Head of caudate nucleus (tissue), 42 donors: ENCODE results near the gene NAA80.

ENCODE experiments used
- DNase-seq, 42 donors: peaks; one replicate each; pipeline versions ENCODE4 v3.0.0 to v3.0.0-alpha.2; 2020 to 2021; ENCODE audit warnings: mixed read lengths in 7 of 42
- intact Hi-C: fragments of 100-400 bp; cut with DNase I; formaldehyde crosslinking; loops from one replicate; pipeline ENCODE4 v1.15.0; 2022

Gene NAA80, protein sequence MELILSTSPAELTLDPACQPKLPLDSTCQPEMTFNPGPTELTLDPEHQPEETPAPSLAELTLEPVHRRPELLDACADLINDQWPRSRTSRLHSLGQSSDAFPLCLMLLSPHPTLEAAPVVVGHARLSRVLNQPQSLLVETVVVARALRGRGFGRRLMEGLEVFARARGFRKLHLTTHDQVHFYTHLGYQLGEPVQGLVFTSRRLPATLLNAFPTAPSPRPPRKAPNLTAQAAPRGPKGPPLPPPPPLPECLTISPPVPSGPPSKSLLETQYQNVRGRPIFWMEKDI

DNA sequence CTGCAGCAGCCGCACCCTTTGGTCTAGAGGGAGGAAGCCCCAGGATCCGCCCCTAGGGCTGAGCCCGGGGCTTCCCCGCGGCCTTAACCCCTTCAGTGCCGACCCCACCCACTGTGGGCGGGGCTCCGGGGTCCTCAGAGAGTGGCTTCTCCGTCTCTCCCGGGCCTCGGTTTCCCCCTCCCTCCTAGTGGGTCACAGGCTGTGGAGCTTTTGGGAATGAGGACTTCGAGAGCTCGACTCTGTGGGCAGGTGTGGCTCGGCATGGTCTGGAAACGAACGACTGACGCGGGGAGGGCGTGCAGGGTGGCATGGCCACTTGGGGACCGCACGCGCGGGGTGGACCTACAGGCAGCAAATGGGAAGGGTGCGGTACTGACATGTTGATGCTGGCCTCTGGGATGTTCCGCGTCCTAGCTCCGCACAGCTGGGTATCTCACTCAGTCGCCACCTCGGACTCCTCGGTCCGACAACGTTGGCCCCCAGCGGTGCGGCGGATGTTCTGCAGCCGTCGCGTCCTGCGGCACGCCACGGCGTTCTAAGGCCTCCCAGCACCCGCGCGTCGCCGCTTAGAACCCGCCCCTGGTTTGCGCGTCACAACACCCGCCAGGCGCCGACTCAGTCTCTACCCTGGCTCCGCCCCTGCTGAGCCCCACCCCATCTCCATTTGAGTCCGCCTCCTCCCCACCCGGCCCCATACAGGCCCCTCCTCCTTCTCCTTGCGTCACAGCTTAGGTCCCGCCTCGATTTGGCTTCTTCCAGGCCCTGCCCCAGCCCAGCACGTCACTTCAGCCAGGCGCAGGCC lies at the start of gene NAA80, which contains the start of gene HYAL3:
Gene NAA80, minus strand, starts transcription at position 570 of the 802 bp plus-strand sequence. CDS start 1,942 bp downstream, outside the sequence.
Gene HYAL3, minus strand, starts transcription at position 570 of the 802 bp plus-strand sequence. CDS start 3,803 bp downstream, outside the sequence.
- intact Hi-C loops, result no loop called here
- DNase-seq, result peak; percentile 98 to 100 (median 100)

DNA sequence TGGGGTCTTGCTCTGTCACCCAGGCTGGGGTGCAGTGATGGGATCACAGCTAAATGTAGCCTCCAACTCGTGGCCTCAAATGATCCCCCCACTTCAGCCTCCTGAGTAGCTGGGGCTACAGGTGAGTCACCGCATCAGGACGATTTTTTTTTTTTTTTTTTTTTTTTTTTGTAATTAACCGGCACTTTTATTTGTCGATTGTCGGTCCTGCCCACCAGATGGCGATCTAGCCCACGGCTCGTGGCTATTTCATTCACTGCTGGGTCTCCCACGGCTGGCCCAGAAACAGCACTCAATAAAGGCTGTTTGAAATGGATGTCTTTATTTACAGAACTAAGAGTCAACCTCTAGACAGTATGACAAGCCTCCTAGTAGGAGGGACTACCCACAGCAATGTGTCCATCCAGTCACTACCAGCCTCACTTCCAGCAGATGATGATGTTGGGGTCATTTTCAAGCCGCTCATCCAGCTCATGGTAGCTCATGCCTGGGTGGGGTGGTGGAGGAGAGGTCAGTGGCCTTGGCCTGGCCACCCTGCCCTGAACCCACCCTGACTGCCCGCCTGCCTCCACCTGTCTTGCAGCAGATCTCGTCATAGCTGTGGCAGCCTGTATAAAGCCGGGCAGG lies 48.1 kb upstream of the NAA80 start:
- peak; percentile 45 to 88 (median 70) for DNase-seq
- intact Hi-C loops, result loop anchor here (5.0 kb wide), 1 partner anchor 195 kb away; no protein-coding TSS in a partner anchor

DNA sequence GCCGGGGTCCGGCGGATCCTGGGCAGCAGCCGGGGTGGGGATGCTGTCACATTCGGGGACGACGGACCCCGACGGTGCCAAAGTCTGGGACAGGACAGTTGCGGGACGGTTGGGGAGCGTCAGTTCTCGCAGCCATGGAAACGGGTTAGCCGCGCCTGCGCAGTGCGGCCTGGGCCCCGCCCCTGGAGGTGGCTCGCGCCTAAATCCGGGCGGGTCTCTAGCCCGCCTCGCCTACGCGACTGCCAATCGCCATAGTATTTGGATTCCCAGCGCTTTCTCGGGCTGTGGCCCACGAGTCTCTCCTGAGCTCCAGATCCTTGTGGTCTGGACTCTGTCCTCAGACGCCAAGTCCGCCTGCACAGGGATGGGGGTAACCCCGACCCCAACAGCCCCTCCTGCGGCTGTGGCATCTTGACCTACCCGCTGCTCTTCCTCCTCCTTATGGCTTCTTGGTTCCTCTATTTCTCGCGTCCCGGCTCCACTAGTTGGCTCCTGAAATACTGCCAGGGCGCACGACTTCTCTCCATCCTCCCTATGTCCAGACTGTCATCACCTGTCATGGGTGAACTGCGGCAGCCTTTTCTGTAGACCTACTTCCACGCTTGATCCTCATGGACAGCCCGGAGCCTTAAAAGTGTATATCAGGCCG lies 46.5 kb upstream of the NAA80 start, which contains the start of gene ZMYND10:
Gene ZMYND10, minus strand, starts transcription at position 147 of the 649 bp plus-strand sequence. CDS start 153 bp downstream, outside the sequence.
- DNase-seq, result peak; percentile 33 to 87 (median 71)
- intact Hi-C loops, result loop anchor here (5.0 kb wide), 1 partner anchor 197 kb away; no protein-coding TSS in a partner anchor

DNA sequence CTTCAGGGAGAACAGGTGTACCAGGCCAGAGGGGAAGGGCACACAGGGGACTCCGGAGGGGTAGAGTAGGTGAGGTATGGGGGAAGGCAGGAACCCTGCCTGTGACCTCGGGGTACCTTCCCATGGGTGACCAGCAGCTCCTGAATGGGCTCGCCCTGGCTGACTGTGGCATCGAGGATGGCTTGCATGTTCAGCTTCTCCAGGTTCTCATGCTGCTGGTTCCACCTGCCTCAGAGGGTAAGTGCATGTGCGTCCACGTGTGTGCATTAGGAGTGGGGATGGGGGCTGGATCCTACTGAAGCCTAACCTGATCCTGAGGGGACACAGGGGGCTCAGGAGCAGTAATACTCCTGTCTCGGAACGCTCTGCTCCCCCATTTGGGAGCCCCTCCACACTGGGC lies 45.8 kb upstream of the NAA80 start:
- no peak for DNase-seq
- intact Hi-C loops, result loop anchor here (5.0 kb wide), 1 partner anchor 197 kb away; no protein-coding TSS in a partner anchor

DNA sequence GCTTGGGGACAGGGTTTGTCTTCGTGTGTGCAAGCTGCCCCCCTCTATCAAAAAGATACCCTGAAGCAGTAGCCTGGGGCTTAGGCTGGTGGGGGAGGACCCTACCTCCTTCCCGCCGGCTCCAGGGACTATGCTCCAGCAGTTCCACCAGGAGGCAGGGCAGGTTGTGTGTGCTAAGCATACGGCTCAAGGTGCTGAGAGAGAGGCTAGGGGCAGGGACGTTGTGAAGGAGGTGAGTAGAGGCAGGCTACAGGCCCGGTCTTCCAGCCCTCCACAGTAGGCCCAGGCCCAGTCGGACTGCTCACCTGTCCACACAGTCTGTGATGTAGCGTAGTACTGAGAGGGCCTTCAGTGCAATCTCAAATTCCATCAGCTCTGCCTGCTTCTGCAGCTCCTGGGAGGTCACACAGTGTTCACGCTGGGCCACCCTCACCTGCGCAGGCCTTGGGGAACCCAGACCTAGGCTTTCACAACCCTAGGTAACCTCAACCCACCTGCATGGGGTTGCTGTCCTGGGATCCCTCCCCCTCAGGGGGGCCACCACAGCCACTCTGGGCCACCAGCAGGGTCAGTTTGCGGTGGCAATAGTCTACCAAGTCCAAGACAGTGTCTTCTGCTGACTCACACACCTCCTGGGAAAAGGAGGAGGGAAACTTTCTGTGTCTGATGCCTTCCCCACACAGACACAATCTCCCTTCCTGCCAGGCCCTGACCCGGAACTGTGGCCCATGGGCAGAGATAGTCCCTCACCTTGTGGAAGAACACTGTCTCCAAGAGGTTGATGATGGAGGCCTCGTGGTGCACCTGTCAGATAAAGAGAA lies 43.8 kb upstream of the NAA80 start:
- intact Hi-C loops, result no loop called here
- no peak for DNase-seq

DNA sequence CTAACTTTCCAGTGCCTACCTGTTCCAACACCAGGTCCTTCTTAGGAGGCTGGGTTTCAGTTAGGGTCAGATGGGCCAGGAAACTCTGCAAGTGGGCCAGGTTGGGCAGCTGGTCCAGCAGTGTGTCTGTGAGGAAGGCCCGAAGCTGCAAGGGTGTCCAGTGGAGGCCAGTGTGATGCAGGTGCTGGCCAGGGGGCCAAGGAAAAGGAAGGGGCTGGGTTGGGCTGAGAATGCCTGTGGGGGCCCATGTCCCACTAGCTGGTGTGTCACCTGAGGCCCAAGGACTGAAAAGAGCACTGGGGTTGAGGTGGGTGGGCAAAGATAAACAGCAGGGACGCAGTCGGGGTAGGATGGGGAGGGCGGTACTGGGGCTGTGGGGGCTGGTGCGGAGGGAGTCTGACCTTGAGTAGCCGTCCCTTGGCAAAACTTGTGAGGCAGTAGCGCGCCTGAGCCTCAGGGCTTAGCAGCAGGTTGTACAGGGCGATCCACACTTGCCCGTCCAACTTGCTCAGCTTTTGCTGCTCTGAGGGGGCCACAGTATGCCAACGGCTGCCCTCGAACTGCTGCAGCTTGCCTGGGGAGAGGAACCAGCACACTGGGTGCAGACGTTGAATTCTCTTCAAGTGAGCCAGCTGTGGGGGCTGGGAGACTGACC lies 42.9 kb upstream of the NAA80 start:
- no peak for DNase-seq
- intact Hi-C loops, result no loop called here

DNA sequence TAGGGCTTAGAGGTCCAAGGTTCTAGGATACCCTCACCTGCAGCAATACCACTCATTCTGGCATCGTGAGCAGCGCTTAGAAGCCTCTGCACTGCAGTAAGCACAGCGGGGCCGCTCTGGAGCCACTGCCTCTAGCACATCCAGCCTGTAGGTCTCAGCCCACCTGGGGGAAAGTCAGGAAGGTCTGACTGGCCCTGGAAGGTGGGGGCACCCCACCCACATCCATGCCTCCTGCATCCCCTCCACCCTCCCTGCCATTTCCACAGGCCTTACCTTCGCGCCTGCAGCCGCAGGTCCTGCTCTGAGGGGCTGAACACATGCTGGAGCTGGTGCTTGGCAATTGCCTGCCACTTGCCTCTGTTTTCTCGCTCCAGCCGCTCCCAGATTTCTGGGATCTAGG lies 42.3 kb upstream of the NAA80 start:
- intact Hi-C loops, result no loop called here
- DNase-seq, result no peak

DNA sequence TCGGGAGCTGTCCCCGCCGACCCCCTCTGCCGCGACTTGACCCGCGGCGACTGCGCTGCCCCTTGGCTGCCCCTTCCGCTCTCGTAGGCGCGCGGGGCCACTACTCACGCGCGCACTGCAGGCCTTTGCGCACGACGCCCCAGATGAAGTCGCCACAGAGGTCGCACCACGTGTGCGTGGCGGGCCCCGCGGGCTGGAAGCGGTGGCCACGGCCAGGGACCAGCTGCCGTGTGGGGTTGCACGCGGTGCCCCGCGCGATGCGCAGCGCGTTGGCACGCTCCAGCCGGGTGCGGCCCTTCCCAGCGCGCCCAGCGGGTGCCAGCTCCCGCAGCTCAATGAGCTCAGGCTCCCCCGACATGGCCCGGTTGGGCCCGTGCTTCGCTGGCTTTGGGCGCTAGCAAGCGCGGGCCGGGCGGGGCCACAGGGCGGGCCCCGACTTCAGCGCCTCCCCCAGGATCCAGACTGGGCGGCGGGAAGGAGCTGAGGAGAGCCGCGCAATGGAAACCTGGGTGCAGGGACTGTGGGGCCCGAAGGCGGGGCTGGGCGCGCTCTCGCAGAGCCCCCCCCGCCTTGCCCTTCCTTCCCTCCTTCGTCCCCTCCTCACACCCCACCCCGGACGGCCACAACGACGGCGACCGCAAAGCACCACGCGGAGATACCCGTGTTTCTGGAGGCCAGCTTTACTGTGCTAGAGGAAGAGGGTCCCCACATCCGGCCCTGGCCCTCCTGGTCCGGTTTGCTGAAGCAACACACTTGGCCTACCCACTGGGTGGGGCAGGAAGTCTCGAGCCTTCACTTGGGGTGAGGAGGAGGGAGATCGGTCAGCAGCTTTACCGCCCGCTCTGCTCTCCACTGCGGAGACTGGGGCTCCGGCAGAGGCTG lies 41.5 kb upstream of the NAA80 start, which contains the start of gene RASSF1:
Gene RASSF1, minus strand, starts transcription at position 389 of the 882 bp plus-strand sequence. Its CDS starts 31 bp downstream, at position 358.
- intact Hi-C loops, result no loop called here
- peak in 6 of 42 donors; percentile 22 to 51 (median 26) for DNase-seq

DNA sequence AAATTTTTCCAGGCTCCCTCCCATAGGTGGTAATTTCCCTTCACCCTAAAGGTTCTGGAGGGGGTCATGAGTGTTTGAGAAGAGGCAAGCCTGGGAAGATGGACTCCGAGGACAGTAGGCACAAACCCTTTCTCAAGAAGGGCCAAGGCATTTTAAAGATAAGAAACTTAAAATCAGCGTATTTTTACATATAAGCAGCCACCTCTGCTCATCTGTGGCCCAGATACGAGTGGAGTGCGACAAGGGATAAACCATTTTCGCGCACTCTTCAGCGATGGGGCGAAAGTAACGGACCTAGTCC lies 40.9 kb upstream of the NAA80 start:
- DNase-seq, result no peak
- intact Hi-C loops, result no loop called here

DNA sequence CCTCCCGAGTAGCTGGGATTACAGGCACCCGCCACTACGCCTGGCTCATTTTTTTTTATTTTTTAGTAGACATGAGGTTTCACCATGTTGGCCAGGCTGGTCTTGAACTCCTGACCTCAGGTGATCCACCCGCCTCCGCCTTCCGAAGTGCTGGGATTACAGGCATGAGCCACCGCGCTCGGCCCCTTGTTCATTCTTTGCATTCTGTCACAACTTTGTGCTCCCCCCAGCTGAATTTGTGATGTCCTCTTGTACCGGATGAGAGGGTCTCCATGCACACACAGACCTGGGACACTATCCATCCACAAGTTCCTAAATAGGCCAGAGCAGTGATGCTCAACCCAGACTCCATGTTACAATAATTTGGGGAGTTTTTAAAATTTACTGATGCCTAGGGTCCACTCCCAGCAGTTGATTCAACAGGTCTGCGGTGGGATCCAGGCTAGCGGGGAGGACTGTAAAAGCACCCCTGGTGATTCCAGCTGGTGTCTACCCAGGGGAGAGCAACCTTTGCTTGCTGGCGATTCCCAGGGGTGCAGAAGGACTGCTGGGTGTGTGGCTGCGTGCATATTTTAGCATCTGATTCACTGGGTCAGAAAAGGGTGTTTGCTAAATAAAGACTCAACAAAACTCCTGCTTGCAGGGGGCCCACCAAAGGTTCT lies 40.4 kb upstream of the NAA80 start:
- intact Hi-C loops, result no loop called here

DNA sequence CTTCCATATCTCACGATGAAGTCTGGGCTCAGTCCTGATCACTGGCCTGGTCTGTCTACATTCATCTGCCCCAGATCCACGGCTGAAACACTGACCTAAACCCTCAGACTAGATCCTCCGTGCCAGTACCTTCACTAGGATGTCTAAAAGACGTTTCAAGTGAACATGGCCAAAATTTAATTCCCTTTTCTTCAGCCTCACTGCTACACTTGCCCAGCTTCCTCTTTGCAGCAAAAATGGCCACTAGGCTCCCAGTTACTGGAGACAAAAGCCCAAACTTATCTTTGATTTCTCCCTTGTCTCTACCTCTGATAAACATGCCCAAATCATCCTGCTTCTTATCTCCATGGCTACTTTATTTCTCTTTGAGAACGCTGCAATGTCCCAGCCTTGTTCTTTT lies 39.8 kb upstream of the NAA80 start:
- no peak for DNase-seq
- intact Hi-C loops, result no loop called here

More for the DNA sequence above, 40.4 kb upstream of the NAA80 start:
- DNase-seq, result no peak

DNA sequence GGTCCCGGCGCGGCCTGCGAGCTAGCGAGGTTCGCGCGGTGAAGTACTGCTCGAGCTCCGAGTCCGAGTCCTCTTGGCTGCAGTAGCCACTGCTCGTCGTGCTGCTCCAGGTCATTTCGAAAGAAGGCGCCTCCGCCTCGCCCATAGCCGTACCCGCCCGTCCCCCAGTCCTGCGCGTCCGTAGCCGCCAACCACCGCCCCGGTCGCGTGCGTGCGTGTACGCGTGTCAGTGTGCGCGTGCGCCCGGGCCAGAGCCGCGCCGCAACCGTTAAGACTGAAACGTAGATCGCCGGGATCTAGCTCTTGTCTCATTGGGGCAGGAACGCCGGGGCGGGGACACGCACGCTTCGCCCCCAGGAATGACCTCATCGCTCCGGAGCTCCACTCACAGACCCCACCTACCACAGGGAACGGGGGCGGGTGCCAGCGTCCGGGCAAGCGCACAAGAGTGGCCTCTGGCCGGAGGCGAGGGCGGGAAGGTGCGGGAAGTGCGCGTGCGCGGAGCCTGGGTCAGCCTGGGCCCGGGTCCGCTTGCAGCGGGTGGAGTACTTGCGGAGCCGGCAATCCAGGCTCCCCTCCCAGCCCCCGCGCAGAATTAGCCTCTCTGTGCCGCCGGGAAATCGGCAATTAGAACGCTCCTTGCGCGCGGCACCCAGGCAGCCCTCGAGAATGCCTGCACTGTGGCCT lies 38.1 kb upstream of the NAA80 start:
- DNase-seq, result peak; percentile 97 to 100 (median 99)
- intact Hi-C loops, result no loop called here

DNA sequence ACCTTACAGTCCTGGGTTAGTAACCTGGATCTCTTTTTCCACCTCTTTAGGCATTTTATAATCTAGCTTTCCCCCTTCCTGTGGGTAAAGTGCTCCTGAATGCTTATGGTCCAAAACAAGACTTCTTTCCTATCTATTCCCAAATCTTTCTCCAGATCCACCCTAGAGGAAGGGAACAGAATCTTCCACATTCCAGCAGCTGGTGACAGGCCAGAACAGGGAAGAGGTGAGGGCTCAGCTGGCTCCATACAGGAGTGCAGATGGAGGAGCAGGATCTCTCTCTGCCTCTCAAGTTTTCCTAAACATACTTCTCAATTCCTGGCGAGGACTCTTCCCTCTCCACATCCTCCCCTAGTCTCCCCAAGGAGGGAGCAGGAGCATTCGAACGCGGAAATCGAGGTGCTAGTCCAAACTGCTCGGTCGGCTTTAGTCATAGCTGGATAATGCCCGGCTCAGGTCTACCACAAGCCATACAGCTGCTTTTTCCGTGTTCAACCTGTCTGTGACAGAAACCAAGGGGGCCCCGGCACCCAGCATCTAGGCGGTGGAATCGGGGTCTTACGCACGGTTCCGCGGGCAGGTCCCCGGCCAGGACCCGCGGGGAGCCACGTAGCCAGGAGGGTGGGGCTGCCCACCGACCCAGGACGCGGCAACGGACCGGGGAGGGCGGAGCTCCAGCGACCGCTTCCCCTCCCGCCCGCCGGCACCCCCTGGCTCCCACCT lies 37.4 kb upstream of the NAA80 start:
- DNase-seq, result peak in 2 of 42 donors; percentile 12 to 31
- intact Hi-C loops, result no loop called here

DNA sequence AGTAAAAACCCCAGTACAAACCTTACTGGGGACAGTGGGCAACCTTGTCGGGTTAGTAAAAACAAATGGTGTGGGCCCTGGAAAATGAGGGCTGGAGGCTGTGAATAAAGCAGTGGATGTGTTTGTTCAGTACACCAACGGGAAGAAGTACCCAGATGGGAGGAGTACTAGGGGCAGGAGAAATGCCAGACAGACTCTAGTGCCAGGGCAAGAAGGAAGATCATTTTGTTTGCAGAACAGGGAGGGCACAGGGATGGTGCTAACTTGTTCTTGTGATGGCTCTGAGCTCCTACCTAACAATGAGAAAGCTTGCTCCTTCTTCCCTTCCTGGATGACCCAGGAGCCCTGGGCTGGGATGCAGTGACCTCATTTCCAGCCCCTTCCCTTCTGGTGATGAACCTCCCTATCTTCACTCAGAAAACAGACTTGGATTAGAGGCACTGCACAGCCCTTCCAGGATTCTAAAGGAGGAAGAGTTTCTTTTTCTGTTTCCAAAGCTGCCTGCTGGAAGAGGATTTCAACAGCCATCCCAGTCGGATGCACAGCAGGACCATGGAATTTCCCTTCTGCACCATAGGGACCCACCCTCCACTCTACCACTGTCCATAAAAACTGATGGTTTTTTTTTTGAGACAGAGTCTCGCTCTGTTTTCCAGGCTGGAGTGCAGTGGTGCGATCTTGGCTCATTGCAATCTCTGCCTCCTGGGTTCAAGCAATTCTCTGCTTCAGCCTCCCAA lies 35.3 kb upstream of the NAA80 start:
- intact Hi-C loops, result no loop called here
- no peak for DNase-seq
